GM15510 (cell line): ENCODE data around the gene RASGEF1C.

ENCODE experiments used
- POLR2A ChIP-seq: IDR thresholded peaks from 3 replicates; pipeline ENCODE4 v1.6.1; 2011; ENCODE audit warnings: borderline replicate concordance; ENCODE audit not compliant: insufficient read length; ENCODE audit errors: extremely low read depth

The RASGEF1C gene

GRCh38 chr5:180072556-180072955 lies 136.5 kb downstream of the RASGEF1C start:
- TF ChIP-seq POLR2A = no peak

- no peak for TF ChIP-seq POLR2A
Observed at GRCh38 chr5:180072256-180072548, 136.8 kb downstream of the RASGEF1C start.

GRCh38 chr5:180071531-180072255 lies 137.3 kb downstream of the RASGEF1C start, which contains the start of gene RNF130:
RNF130 (minus strand) TSS chr5:180071759; CDS start chr5:180071702, 57 bp downstream.
- no peak for TF ChIP-seq POLR2A

- no peak for TF ChIP-seq POLR2A
Observed at GRCh38 chr5:180070756-180071530, 138.1 kb downstream of the RASGEF1C start.

- TF ChIP-seq POLR2A = no peak
Observed at GRCh38 chr5:180069589-180070247, 139.3 kb downstream of the RASGEF1C start.

GRCh38 chr5:180068519-180069090 lies 140.4 kb downstream of the RASGEF1C start:
- TF ChIP-seq POLR2A = no peak

- no peak for TF ChIP-seq POLR2A
Observed at GRCh38 chr5:180067986-180068385, 141.0 kb downstream of the RASGEF1C start.

GRCh38 chr5:180060192-180060591 lies 148.8 kb downstream of the RASGEF1C start:
- TF ChIP-seq POLR2A = no peak

GRCh38 chr5:180059326-180059725 lies 149.7 kb downstream of the RASGEF1C start:
- no peak for TF ChIP-seq POLR2A

GRCh38 chr5:180056153-180056552 lies 152.9 kb downstream of the RASGEF1C start:
- no peak for TF ChIP-seq POLR2A

- no peak for TF ChIP-seq POLR2A
Observed at GRCh38 chr5:180054226-180054625, 154.8 kb downstream of the RASGEF1C start.

- no peak for TF ChIP-seq POLR2A
Observed at GRCh38 chr5:180053061-180053602, 155.9 kb downstream of the RASGEF1C start.

GRCh38 chr5:180052211-180052818 lies 156.7 kb downstream of the RASGEF1C start:
- TF ChIP-seq POLR2A = no peak
